ENCODE data around the gene PCDHB14.

DNA sequence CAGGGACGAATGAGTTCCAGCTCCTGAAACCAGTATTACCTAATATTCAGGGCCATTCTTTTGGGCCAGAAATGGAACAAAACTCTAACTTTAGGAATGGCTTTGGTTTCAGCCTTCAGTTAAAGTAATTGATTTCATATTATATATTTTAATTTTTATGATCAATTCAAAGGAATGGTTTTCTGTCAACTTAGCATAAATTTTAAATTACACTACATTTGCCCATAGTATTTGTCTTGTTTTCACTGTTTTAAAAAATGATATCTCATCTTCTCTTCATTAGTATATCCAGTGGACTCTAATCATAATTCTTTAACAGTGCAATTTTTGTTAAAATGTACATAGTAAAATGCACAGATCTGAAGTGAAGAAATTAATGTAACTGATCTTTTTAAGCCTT lies 42.8 kb upstream of the PCDHB14 start:
- TF ChIP-seq, protein P1, sequence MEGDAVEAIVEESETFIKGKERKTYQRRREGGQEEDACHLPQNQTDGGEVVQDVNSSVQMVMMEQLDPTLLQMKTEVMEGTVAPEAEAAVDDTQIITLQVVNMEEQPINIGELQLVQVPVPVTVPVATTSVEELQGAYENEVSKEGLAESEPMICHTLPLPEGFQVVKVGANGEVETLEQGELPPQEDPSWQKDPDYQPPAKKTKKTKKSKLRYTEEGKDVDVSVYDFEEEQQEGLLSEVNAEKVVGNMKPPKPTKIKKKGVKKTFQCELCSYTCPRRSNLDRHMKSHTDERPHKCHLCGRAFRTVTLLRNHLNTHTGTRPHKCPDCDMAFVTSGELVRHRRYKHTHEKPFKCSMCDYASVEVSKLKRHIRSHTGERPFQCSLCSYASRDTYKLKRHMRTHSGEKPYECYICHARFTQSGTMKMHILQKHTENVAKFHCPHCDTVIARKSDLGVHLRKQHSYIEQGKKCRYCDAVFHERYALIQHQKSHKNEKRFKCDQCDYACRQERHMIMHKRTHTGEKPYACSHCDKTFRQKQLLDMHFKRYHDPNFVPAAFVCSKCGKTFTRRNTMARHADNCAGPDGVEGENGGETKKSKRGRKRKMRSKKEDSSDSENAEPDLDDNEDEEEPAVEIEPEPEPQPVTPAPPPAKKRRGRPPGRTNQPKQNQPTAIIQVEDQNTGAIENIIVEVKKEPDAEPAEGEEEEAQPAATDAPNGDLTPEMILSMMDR (IDR thresholded peaks at IDR 0.05; ENCODE audit: low read length) = no peak
- no peak for TF ChIP-seq EZH2phosphoT487 (IDR thresholded peaks at IDR 0.05; ENCODE audit: low read length)
